ENCODE results near the gene SMTN.
"Not testable (repeated sequence)": the region's sequence is repeated elsewhere in the genome, so short reads cannot be mapped to it uniquely, and the experiment has no call there.

SMTN gene

GRCh38 chr22:31106001-31106571, 25.0 kb downstream of the SMTN start:
- Histone ChIP-seq H3K9me3 (ENCODE audit: severe bottlenecking) (no peaks in the 10 kb centered on the region), H3K27me3 (ENCODE audit: insufficient read depth, low read depth, severe bottlenecking) (no peaks in the 10 kb centered on the region), H3K4me3 (ENCODE audit: low read depth, low read length) (no peak overlapping the region), H3K27ac (no peak overlapping the region), H3K36me3 (peaks cover 8% of the 10 kb centered on the region)
- TF ChIP-seq CTCF (IDR thresholded peaks at IDR 0.05; ENCODE audit: low read depth, low read length), result no peak
- no peak for DNase-seq

GRCh38 chr22:31106731-31107177, 25.6 kb downstream of the SMTN start:
- H3K27me3 ChIP-seq (ENCODE audit: insufficient read depth, low read depth, severe bottlenecking), result no peaks in the 10 kb centered on the region
- peaks cover 6% of the 10 kb centered on the region for H3K36me3 ChIP-seq
- TF ChIP-seq CTCF (IDR thresholded peaks at IDR 0.05; ENCODE audit: low read depth, low read length), result no peak
- no peak for DNase-seq
- no peak overlapping the region for H3K4me3 ChIP-seq (ENCODE audit: low read depth, low read length)
- no peak overlapping the region for H3K27ac ChIP-seq
- H3K9me3 ChIP-seq (ENCODE audit: severe bottlenecking), result no peaks in the 10 kb centered on the region

- peaks cover under 1% of the 10 kb centered on the region for H3K36me3 ChIP-seq
- peak within 1 kb of the TSS; percentile 30 for H3K4me3 ChIP-seq (ENCODE audit: low read depth, low read length)
- no peaks in the 10 kb centered on the region for H3K27me3 ChIP-seq (ENCODE audit: insufficient read depth, low read depth, severe bottlenecking)
- peak; percentile 72 for TF ChIP-seq CTCF (IDR thresholded peaks at IDR 0.05; ENCODE audit: low read depth, low read length)
- DNase-seq, result peak; percentile 84
- H3K9me3 ChIP-seq (ENCODE audit: severe bottlenecking), result no peaks in the 10 kb centered on the region
- H3K27ac ChIP-seq, result no peak within 1 kb of the TSS; the same call in 1 of the 2 replicates
Measured at GRCh38 chr22:31107178-31107893, 26.2 kb downstream of the SMTN start, which contains the start of gene SELENOM. TSS of gene SELENOM (minus strand) at chr22:31107568. CDS start at chr22:31107505, 63 bp downstream.

GRCh38 chr22:31107894-31108218, 26.7 kb downstream of the SMTN start:
- DNase-seq, result no peak
- H3K27ac ChIP-seq, result no peak overlapping the region
- H3K9me3 ChIP-seq (ENCODE audit: severe bottlenecking), result no peaks in the 10 kb centered on the region
- no peak for TF ChIP-seq CTCF (IDR thresholded peaks at IDR 0.05; ENCODE audit: low read depth, low read length)
- H3K36me3 ChIP-seq, result no peaks in the 10 kb centered on the region; the same call in 1 of the 2 replicates
- H3K27me3 ChIP-seq (ENCODE audit: insufficient read depth, low read depth, severe bottlenecking), result no peaks in the 10 kb centered on the region
- peak overlapping the region; percentile 30 for H3K4me3 ChIP-seq (ENCODE audit: low read depth, low read length)

GRCh38 chr22:31112547-31113091, 31.5 kb downstream of the SMTN start:
- H3K36me3 ChIP-seq; H3K9me3 ChIP-seq (ENCODE audit: severe bottlenecking); H3K4me3 ChIP-seq (ENCODE audit: low read depth, low read length); H3K27ac ChIP-seq; DNase-seq; H3K27me3 ChIP-seq (ENCODE audit: insufficient read depth, low read depth, severe bottlenecking): not testable (repeated sequence)

- no peak overlapping the region for H3K4me3 ChIP-seq (ENCODE audit: low read depth, low read length)
- no peaks in the 10 kb centered on the region for H3K9me3 ChIP-seq (ENCODE audit: severe bottlenecking)
- TF ChIP-seq CTCF (IDR thresholded peaks at IDR 0.05; ENCODE audit: low read depth, low read length), result no peak
- H3K36me3 ChIP-seq, result no peaks in the 10 kb centered on the region
- H3K27me3 ChIP-seq (ENCODE audit: insufficient read depth, low read depth, severe bottlenecking), result no peaks in the 10 kb centered on the region
- DNase-seq, result no peak
- H3K27ac ChIP-seq, result peak overlapping the region; percentile 72
Measured at GRCh38 chr22:31118046-31118820, 37.1 kb downstream of the SMTN start.
